Ishikawa (cell line): ENCODE data around the gene RPL12.

ENCODE experiments used
- CREB1 ChIP-seq: IDR thresholded peaks from 2 replicates; pipeline ENCODE4 v1.6.1; 2012; ENCODE audit warnings: low read depth
- EP300 ChIP-seq: IDR thresholded peaks from 2 replicates; pipeline ENCODE4 v1.6.1; 2012; ENCODE audit warnings: borderline replicate concordance
- NFIC ChIP-seq: IDR thresholded peaks from 2 replicates; pipeline ENCODE4 v1.6.1; 2012
- REST ChIP-seq: IDR thresholded peaks from 2 replicates; pipeline ENCODE4 v1.6.1; 2012; ENCODE audit warnings: low read depth, mild to moderate bottlenecking
- TCF12 ChIP-seq: IDR thresholded peaks from 2 replicates; pipeline ENCODE4 v1.6.1; 2012; ENCODE audit warnings: low read depth
- YY1 ChIP-seq: IDR thresholded peaks from 2 replicates; pipeline ENCODE4 v1.6.1; 2012; ENCODE audit warnings: low read depth
- ZBTB7A ChIP-seq: IDR thresholded peaks from 2 replicates; pipeline ENCODE4 v1.6.1; 2012; ENCODE audit warnings: low read depth

- TF ChIP-seq CREB1 (no peak), NFIC (no peak), EP300 (no peak), ZBTB7A (no peak), YY1 (no peak), REST (no peak), TCF12 (no peak)
Measured at GRCh38 chr9:127407492-127407843, 43.7 kb downstream of the RPL12 start.
